GM23338 (cell line): ENCODE data around the gene SLC22A17. TPM values are rescaled to one million over a fixed set of nuclear protein-coding genes. Genes with fewer than 3 reads are reported as not detected.

Experiments
- ATAC-seq: fragments of 200-7000 bp; cut with Tn5 transposase; 3 replicates; pipeline ENCODE4 v1.9.1; 2020
- DNase-seq: peaks from one replicate; pipeline ENCODE4 v3.0.0-alpha.2; 2015; ENCODE audit warnings: low spot score
- H2AFZ ChIP-seq: fragments of 200-600 bp; sonication (generic); 2 replicates; pipeline ENCODE4 v1.8.0; 2016; ENCODE audit warnings: antibody characterized with exemption, mild to moderate bottlenecking, moderate library complexity
- H3F3A ChIP-seq: fragments of 200-600 bp; sonication (generic); replicated peaks from 2 replicates; pipeline ENCODE4 v1.8.0; 2017; ENCODE audit warnings: antibody characterized with exemption, mixed run types, low read depth
- H3K27ac ChIP-seq: fragments of 200-600 bp; sonication (generic); 2 replicates; pipeline ENCODE4 v1.6.1; 2016; ENCODE audit warnings: low read depth
- H3K27me3 ChIP-seq: fragments of 200-600 bp; sonication (generic); 2 replicates; pipeline ENCODE4 v1.8.0; 2016; ENCODE audit warnings: mild to moderate bottlenecking, mixed run types, moderate library complexity; ENCODE audit not compliant: insufficient read depth
- H3K36me3 ChIP-seq: fragments of 200-600 bp; sonication (generic); 2 replicates; pipeline ENCODE4 v1.8.0; 2016; ENCODE audit warnings: mild to moderate bottlenecking; ENCODE audit not compliant: insufficient read depth
- H3K4me1 ChIP-seq: fragments of 200-600 bp; sonication (generic); 2 replicates; pipeline ENCODE4 v1.8.0; 2016; ENCODE audit warnings: mild to moderate bottlenecking, moderate library complexity; ENCODE audit not compliant: insufficient read depth
- H3K4me2 ChIP-seq: fragments of 200-600 bp; sonication (generic); 2 replicates; pipeline ENCODE4 v1.7.1; 2017; ENCODE audit warnings: mixed run types
- H3K4me3 ChIP-seq: fragments of 200-600 bp; sonication (generic); 2 replicates; pipeline ENCODE4 v1.6.1; 2016; ENCODE audit warnings: mixed run types
- H3K79me2 ChIP-seq: fragments of 200-600 bp; sonication (generic); replicated peaks from 2 replicates; pipeline ENCODE4 v1.8.0; 2017; ENCODE audit warnings: mild to moderate bottlenecking; ENCODE audit not compliant: insufficient read depth
- H3K9me2 ChIP-seq: fragments of 200-600 bp; sonication (generic); 2 replicates; pipeline ENCODE4 v1.8.0; 2017; ENCODE audit not compliant: insufficient read depth
- H4K20me1 ChIP-seq: fragments of 200-600 bp; sonication (generic); replicated peaks from 2 replicates; pipeline ENCODE4 v1.8.0; 2017; ENCODE audit warnings: mild to moderate bottlenecking; ENCODE audit not compliant: insufficient read depth
- H3K27ac Mint-ChIP-seq: 2 replicates; pipeline ENCODE4 v1.8.0; 2020; ENCODE audit warnings: inconsistent platforms, mild to moderate bottlenecking, moderate library complexity, mixed read lengths
- H3K27me3 Mint-ChIP-seq: 3 replicates; pipeline ENCODE4 v1.8.0; 2022; ENCODE audit warnings: low read depth, mild to moderate bottlenecking, moderate library complexity, mixed read lengths, inconsistent platforms; ENCODE audit not compliant: insufficient read depth, poor library complexity
- H3K36me3 Mint-ChIP-seq: 3 replicates; pipeline ENCODE4 v1.8.0; 2021; ENCODE audit warnings: low read depth, mild to moderate bottlenecking, inconsistent platforms, moderate library complexity, mixed read lengths
- H3K4me1 Mint-ChIP-seq: 3 replicates; pipeline ENCODE4 v1.8.0; 2020; ENCODE audit warnings: mild to moderate bottlenecking, inconsistent platforms, mixed read lengths
- H3K4me3 Mint-ChIP-seq: 3 replicates; pipeline ENCODE4 v1.8.0; 2021; ENCODE audit warnings: moderate library complexity, mild to moderate bottlenecking, inconsistent platforms, mixed read lengths
- H3K9me3 Mint-ChIP-seq: 3 replicates; pipeline ENCODE4 v1.8.0; 2020; ENCODE audit warnings: moderate library complexity, mild to moderate bottlenecking, inconsistent platforms, mixed read lengths
- CREB1 ChIP-seq: fragments of 250-450 bp; sonication (Bioruptor Pico); IDR thresholded peaks from 2 replicates; pipeline ENCODE4 v1.5.0; 2020; ENCODE audit warnings: low read depth, mild to moderate bottlenecking, moderate library complexity
- EZH2 ChIP-seq: fragments of 200-600 bp; sonication (generic); IDR thresholded peaks from one replicate; pipeline ENCODE4 v1.8.0; 2017; ENCODE audit warnings: antibody characterized with exemption, mild to moderate bottlenecking, low read depth; ENCODE audit not compliant: unreplicated experiment
- STAT1 ChIP-seq: IDR thresholded peaks from one replicate; pipeline ENCODE4 v1.6.1; 2016; ENCODE audit warnings: antibody characterized with exemption; ENCODE audit not compliant: unreplicated experiment
- ZNF331 ChIP-seq: fragments of 250-450 bp; sonication (Bioruptor Pico); IDR thresholded peaks from 2 replicates; pipeline ENCODE4 v1.5.0; 2020; ENCODE audit warnings: low read depth, mild to moderate bottlenecking, moderate library complexity
- ZNF462 ChIP-seq: fragments of 250-450 bp; sonication (Bioruptor Pico); IDR thresholded peaks from 2 replicates; pipeline ENCODE4 v1.5.0; 2020; ENCODE audit warnings: mild to moderate bottlenecking, moderate library complexity
- polyA plus RNA-seq: library from polyadenylated mRNA; unstranded; fragments of >200 nt; fragmentation: Nextera tagmentation; extraction: Ambion mirVana; gene quantifications from 2 replicates; pipeline ENCODE4 v1.2.1, GENCODE V29; 2016
- total RNA-seq: library from RNA; depleted of rRNA; stranded (reverse); fragments of >200 nt; shearing (Covaris generic); gene quantifications from 2 replicates; pipeline ENCODE4 v1.2.3, GENCODE V29; 2014
- TF ChIP-seq, protein P1 (sequence below), 2 experiments: fragments of 200-600 bp in 1 of 2; sonication (generic) in 1 of 2; conservative IDR thresholded peaks; 2 replicates each; pipeline versions ENCODE4 v1.5.1 to v1.6.1; 2016 to 2017; ENCODE audit warnings: antibody characterized with exemption in 2 of 2, low read depth in 2 of 2, mild to moderate bottlenecking in 2 of 2, moderate library complexity in 1 of 2
- TF ChIP-seq, protein P2 (sequence below): IDR thresholded peaks from 2 replicates; pipeline ENCODE4 v1.6.1; 2016; ENCODE audit warnings: antibody characterized with exemption

Gene SLC22A17
- total and polyA plus RNA-seq, 2 experiments from 2014 or later: 28.6 to 56.6 TPM

DNA sequence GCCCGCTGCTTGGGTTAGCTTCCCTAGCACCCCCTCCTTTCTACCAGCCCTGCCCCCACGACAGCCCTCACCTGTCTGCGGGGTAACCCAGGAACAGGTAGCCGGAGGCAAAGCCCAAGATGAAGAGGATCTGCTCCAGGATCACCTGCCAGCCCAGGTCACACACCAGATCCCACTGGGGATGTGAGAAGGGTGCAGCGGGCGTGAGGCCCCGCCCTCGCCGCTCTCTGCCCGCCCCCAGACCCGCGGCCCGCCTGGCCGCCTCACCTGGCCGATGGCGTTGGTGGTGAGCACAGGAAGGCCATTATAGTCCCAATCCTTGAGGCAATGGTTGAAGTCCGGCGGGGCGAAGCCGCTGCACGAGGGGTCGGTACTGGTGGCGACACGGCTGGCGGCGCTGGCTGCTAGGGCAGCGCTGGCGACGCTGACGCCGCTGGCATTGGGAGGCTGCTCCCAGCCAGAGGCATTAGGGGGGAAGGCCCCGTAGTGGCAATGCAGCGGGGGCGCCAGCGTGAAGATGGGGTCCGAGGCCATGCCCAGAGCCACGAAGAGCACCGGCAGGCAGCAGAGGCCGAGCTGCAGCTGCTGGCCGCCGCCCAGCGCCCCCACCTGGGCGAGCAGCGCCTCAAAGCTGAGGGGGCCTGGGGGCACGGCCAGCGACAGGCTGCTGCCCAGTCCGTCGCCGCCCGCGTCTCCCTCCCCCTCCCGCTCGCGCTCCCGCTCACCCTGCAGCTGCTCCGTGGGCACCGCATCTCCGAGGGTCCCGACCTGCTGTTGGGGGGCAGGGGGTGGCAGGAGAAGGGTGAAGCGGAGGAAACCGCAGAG is 794 bp downstream of the SLC22A17 start:
- Histone ChIP-seq H3K36me3 (no peaks in the 10 kb centered on the region), H3K4me3 (peak overlapping the region; percentile 85), H3K27ac (no peak overlapping the region), H3K27me3 (peaks cover 37% of the 10 kb centered on the region), H2AFZ (peak overlapping the region; percentile 69), H3F3A (no peaks in the 10 kb centered on the region), H3K9me2 (no peaks in the 10 kb centered on the region), H3K79me2 (no peaks in the 10 kb centered on the region), H3K4me1 (peaks cover 5% of the 10 kb centered on the region; the same call in 1 of the 2 replicates), H4K20me1 (peaks cover 5% of the 10 kb centered on the region; the same call in 1 of the 2 replicates), H3K4me2 (peak overlapping the region; percentile 94)
- H3K4me1 Mint-ChIP-seq: peaks cover 15% of the 10 kb centered on the region
- H3K36me3 Mint-ChIP-seq: peaks cover 16% of the 10 kb centered on the region
- no peaks in the 10 kb centered on the region; the same call in 1 of the 3 replicates for H3K9me3 Mint-ChIP-seq
- TF ChIP-seq CREB1 (CRISPR knock-in tag) (no peak), EZH2 (no peak), STAT1 (no peak), ZNF331 (no peak)
- TF ChIP-seq, protein P1, sequence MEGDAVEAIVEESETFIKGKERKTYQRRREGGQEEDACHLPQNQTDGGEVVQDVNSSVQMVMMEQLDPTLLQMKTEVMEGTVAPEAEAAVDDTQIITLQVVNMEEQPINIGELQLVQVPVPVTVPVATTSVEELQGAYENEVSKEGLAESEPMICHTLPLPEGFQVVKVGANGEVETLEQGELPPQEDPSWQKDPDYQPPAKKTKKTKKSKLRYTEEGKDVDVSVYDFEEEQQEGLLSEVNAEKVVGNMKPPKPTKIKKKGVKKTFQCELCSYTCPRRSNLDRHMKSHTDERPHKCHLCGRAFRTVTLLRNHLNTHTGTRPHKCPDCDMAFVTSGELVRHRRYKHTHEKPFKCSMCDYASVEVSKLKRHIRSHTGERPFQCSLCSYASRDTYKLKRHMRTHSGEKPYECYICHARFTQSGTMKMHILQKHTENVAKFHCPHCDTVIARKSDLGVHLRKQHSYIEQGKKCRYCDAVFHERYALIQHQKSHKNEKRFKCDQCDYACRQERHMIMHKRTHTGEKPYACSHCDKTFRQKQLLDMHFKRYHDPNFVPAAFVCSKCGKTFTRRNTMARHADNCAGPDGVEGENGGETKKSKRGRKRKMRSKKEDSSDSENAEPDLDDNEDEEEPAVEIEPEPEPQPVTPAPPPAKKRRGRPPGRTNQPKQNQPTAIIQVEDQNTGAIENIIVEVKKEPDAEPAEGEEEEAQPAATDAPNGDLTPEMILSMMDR (conservative IDR thresholded peaks at IDR 0.05; ENCODE audit: low read depth in 2 of 2): peak; percentile 25 to 59
- H3K27ac Mint-ChIP-seq: no peak overlapping the region
- H3K27me3 Mint-ChIP-seq: peaks cover 16% of the 10 kb centered on the region
- DNase-seq (peak; percentile 67), ATAC-seq (peak; percentile 74)
- H3K4me3 Mint-ChIP-seq: peak overlapping the region; percentile 69

- no peaks in the 10 kb centered on the region for H3K79me2 ChIP-seq
- H3K27me3 Mint-ChIP-seq: peaks cover 16% of the 10 kb centered on the region
- no peak overlapping the region for H3K27ac ChIP-seq
- H3K4me1 Mint-ChIP-seq: peaks cover 24% of the 10 kb centered on the region
- no peak overlapping the region for H2AFZ ChIP-seq
- H4K20me1 ChIP-seq: peaks cover 5% of the 10 kb centered on the region; the same call in 1 of the 2 replicates
- peaks cover 29% of the 10 kb centered on the region for H3K27me3 ChIP-seq
- no peak overlapping the region for H3K4me3 ChIP-seq
- no peak overlapping the region for H3K4me3 Mint-ChIP-seq
- no peak overlapping the region for H3K27ac Mint-ChIP-seq
- no peaks in the 10 kb centered on the region for H3K36me3 ChIP-seq
- DNase-seq (no peak), ATAC-seq (no peak)
- H3K9me3 Mint-ChIP-seq: no peaks in the 10 kb centered on the region; the same call in 1 of the 3 replicates
- H3K9me2 ChIP-seq: no peaks in the 10 kb centered on the region
- H3F3A ChIP-seq: peaks cover 6% of the 10 kb centered on the region; the same call in 1 of the 2 replicates
- H3K4me1 ChIP-seq: peaks cover 15% of the 10 kb centered on the region
- no peak overlapping the region for H3K4me2 ChIP-seq
- peaks cover 9% of the 10 kb centered on the region for H3K36me3 Mint-ChIP-seq
- TF ChIP-seq, protein P2, sequence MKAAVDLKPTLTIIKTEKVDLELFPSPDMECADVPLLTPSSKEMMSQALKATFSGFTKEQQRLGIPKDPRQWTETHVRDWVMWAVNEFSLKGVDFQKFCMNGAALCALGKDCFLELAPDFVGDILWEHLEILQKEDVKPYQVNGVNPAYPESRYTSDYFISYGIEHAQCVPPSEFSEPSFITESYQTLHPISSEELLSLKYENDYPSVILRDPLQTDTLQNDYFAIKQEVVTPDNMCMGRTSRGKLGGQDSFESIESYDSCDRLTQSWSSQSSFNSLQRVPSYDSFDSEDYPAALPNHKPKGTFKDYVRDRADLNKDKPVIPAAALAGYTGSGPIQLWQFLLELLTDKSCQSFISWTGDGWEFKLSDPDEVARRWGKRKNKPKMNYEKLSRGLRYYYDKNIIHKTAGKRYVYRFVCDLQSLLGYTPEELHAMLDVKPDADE: no peak
- TF ChIP-seq, protein P1 (conservative IDR thresholded peaks at IDR 0.05; ENCODE audit: low read depth in 2 of 2): no peak
- TF ChIP-seq ZNF462 (CRISPR knock-in tag): no peak
Measured at GRCh38 chr14:23349156-23349845, 3.4 kb downstream of the SLC22A17 start.
